GM19239 (cell line): ENCODE results near the gene ADM.

Experiments used
- DNase-seq: peaks from one replicate; pipeline ENCODE4 v3.0.0; 2011; ENCODE audit warnings: low spot score; ENCODE audit not compliant: insufficient read length
- FAIRE-seq: peaks from 2 replicates; lab custom pipeline; 2011; peaks lifted over from hg19 to GRCh38; lab: Jason Lieb, UNC

Gene ADM

DNA sequence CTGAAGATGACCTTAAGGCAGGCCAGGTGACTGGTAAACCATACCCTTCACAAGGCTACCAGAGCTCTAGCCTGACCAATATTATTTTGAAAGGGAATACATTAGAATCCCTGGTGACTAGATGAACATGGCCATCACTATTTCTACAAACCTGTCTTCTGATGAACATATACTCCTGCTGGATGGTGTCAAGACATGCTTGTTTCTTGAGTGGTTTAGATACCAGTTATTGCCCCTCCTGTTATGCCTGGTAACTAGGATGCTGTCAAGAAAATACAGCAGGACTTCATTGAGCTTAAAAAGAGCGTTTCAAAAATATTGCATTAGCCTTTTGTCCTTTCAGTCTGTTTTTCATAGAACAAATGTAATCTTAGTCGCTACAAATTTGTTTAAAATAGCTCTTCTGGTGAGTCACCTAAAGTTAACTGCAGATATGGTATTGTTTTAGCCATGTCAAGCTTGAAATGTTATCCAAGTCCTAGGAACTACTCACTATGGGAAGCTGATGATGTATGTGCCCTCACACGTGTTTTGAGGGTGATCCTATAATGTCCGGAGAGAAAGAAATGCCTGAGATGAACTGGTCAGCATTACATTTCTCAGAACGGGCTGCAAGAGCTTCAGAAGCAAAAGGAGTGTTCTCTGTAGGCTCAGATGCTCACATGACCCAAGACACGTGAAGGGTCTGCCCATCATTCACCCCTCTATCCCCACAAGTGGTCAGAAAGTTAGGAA is 20.6 kb downstream of the ADM start:
- FAIRE-seq: no peak
- no peak for DNase-seq

GRCh38 chr11:10326012-10326964 is 21.4 kb downstream of the ADM start:
- FAIRE-seq: no peak
- no peak for DNase-seq

- FAIRE-seq (no peak), DNase-seq (no peak)
Observed at GRCh38 chr11:10327254-10327653, 22.4 kb downstream of the ADM start.

DNA sequence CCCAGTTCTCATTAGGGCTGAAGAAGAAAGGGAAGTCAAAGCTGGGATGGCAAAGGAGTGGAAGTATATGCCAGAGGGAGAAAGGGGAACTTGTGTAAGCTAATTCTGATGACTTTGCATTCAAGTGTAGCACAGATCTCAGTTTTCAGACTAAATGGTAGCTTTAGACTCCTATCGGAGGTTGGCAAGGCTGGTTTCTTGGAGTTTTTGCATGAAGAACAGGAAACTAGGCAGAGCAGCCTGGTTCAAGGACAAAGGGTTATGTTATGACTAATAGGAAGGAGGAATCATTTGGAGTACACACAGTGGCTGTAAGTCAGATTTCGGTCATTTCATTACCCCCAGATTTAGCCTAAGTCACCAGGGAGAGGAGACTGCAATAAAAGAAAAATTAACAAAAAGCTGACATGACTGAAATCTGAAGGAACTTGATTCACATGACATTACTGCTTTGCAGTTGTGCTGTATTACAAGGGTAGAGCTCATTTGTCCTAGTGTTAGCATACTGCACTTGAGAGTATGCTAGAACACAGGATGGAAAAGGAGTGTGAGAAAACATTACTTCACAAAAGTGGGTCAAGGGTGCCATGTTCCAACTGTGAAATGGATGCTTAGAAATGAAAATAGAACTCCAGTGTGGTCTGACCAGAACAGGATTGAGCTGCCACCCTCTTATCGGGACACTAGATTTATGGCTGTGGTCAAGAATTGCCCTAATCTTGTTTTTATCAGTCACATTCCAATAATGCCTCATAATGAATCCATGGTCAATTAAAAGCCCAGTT is 23.6 kb downstream of the ADM start:
- DNase-seq (no peak), FAIRE-seq (peak; percentile 8)

GRCh38 chr11:10329356-10329755 is 24.5 kb downstream of the ADM start:
- DNase-seq (no peak), FAIRE-seq (no peak)

DNA sequence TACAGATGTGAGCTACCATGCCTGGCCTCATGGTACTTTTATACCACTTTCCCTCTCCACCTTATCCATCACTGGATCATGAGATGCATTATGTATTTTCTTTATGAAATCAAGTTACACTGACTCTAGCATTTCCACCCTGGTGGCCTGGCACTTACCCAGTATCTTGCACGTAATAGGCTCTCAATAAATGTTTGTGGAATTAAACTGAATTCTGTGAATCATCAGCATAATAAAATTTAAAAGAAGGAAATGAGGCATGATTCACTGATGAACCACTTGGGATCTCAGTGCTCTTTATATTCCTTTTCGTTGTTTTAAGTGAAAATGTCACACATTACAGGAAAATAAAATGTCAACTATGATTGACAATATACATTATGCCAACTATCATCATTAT is 25.1 kb downstream of the ADM start:
- FAIRE-seq: no peak
- no peak for DNase-seq

- FAIRE-seq: no peak
- no peak for DNase-seq
Observed at GRCh38 chr11:10331548-10332289, 26.8 kb downstream of the ADM start.

- FAIRE-seq: no peak
- no peak for DNase-seq
Observed at GRCh38 chr11:10333490-10333889, 28.6 kb downstream of the ADM start.

DNA sequence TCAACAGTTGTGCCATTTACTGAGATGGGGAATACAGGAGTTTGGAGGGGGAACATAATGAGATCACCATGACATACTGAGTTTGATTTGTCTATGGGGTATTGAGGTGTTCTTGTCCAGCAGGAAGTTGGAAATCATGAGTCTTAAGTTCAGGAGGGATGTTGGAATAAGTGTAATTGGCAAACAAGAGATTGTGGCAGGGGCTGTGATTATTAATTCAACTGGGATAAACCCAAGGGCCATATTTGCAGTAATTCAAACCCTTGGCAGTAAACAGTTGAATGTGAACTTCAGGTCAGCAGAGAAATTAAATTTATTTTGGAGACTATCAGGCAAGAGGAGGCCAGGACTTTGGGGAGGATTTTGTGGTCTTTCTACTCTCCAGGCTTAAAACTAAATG is 33.4 kb downstream of the ADM start:
- DNase-seq (no peak), FAIRE-seq (no peak)

DNA sequence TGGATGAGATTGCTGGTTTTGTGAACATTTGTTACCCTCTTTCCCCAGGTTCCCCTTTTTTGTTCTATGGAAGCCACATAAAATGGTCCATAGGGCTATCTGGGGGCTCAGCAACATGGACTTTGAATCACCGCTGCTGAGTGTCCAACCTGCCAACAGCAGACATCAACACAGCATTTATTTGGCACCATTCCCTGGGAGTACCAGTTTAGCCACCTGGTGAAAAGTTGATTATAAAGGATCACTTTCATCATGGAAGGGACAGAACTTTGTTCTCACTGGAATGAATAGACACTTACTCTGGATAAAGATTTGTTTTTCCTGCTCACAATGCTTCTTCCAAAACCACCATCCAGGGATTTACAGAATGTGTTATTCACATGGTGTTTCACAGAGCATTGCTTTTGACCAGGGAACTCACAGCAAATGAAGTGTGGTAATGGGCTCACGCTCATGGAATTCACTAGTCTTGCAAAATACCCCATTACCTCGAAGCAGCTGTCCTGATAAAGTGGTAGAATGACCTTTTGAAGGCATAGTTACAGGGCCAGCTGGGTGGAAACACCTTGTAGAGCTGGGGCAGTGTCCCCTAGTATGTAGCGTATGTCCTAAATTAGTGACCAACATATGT is 43.9 kb downstream of the ADM start:
- FAIRE-seq (no peak), DNase-seq (no peak)

DNA sequence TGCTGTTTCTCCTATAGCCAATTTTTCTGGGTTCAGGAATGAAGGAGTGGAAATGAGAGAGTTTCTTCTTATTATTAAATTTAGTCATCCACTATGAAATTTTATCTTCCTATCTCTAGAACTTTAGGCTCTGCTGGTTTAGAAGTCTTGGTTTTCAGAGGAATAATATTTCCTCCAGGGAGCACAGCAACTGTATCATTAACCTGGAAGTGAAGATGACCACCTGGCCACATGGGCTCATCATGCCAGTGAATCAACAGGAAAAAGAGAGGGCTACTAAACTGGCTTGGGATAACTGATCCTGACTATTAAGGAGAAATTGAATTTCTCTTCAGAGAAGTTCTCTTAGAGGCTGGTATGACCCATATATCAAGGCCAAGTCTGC is 44.4 kb downstream of the ADM start:
- no peak for DNase-seq
- no peak for FAIRE-seq

- DNase-seq: no peak
- no peak for FAIRE-seq
Observed at GRCh38 chr11:10349806-10350205, 44.9 kb downstream of the ADM start.

DNA sequence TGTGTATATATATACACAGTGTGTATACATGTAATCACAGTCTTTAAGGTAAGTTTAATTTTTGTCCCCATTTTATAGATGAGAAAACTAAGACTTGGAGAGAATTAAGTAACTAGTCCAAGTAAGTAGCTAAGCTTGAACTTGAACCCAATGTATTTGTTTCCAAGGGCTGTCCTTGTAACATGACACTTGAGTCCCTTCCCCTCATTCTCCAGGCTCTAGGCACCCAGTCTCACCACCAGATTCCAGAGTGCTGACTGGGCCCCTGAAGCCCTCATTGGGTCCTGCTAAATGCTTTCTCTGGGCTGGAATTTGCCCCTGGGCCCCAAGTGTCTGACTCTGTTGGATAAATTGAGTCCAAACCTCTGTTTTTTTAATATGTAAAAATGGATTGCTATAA is 45.5 kb downstream of the ADM start:
- FAIRE-seq (no peak), DNase-seq (no peak)

GRCh38 chr11:10351435-10351764 is 46.5 kb downstream of the ADM start:
- FAIRE-seq (no peak), DNase-seq (no peak)

DNA sequence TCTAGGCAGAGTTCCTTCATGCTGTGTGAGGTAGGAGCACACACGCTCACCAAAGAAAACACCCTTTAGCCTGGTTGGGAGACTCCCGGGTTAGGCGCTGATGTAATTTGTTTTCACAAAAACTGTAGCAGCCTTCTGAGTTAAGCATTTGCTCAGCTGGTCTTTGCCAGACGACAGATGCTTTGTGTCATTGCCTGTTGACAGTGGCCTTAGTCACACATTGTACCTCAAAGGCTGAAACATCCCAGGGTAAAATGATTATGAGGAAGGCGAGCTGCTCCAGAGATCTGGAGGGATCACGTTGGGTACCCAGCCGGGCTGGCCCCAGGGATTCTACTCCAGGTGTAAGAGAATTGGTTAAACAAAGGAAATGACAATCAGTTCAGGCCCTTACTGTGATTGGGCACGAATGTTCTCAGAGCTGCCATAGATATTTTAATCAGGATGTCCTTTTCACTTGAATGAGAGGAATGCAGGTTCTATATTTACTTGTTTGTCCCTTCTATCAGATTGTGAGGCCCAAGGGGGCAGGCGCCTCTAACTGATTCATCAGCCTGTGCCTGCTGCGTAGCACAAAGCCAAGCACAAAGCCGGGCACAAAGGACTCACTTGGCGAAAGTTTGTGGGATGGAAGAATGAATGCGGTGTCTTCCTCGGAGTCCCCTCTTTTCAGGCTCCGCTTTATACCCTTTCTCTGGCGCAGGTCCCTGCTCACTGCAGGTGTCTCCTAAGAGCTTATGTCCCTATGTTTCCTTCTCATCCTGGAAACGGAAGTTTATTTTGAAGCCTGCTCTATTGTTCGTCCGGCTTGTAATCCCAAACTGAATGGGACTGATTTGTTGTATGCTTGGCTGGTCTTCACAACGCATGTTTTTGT is 47.1 kb downstream of the ADM start:
- DNase-seq (no peak), FAIRE-seq (no peak)

DNA sequence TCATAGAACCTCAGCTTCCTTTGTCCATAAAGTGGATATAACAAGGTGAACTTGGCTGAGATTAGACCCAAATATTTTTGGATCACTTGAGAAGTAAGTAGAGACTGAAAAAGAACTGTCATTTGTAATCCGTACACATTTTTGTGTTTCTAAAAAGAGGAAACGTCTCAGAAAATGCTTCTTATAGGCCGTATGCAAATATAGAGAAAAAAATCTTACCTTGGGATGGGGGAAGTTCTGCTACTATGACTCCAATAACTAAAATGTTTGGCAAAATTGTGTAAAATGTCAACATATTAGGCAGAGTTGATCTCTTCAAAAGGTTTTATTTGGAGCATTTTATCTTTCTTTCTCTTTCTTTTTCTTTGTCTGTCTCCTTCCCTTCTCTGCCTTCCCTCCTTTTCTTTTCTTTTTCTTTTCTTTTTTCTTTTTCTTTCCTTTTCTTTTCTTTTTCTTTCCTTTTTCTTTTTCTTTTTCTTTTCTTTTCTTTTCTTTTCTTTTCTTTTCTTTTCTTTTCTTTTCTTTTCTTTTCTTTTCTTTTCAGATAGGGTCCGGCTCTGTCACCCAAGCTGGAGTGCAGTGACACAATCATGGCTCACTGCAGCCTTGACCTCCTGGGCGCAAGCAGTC is 48.2 kb downstream of the ADM start:
- DNase-seq: no peak
- no peak for FAIRE-seq

DNA sequence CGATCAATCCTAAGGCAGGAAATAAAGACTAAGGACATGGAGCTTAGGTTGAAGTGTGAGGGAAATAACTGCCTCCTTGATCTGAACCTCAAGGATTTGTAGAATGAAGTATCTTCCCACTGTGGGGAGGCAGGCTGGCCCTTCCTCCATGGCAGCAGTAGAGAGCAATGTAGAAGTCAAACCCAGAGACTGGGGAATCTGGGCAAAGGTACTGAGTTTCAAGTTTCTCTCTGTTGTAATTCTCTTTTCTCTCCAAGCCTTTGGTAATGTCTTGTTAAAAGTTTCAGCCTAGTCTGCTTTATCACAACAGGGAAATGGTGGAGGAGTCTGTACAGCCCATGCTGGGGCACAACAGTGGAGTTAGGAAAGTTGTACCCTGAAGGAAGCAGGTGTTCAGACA is 49.5 kb downstream of the ADM start:
- DNase-seq (no peak), FAIRE-seq (no peak)

DNA sequence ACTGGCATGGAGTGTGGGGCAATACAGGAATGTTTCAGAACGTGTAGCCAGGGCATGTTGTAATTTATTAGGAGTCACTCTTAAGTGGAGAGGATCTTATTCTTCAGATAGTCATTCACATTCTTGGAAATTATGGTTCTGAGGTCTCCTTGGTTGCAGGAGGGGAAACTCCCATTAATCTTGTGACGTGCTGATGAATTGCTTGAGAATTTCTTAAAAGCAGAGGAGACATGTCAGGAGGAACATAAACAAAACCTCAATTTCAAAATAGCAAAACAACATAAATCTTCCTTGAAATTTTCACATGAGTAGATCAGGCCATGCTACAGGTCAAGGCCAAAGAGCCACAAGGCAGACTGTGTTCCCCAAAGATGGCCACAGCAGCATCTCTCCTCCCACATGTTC is 50.4 kb downstream of the ADM start:
- no peak for FAIRE-seq

More for the DNA sequence above, 50.4 kb downstream of the ADM start:
- DNase-seq: no peak
